HG02870 (cell line): ENCODE measurements around the gene VPS26A.
"Not testable (repeated sequence)": the region's sequence is repeated elsewhere in the genome, so short reads cannot be mapped to it uniquely, and the experiment has no call there.

Experiments used
- ATAC-seq: cut with Tn5 transposase; IDR thresholded peaks from one replicate; pipeline ENCODE4 v1.9.1; 2021; ENCODE audit warnings: mild to moderate bottlenecking, moderate library complexity; ENCODE audit not compliant: unreplicated experiment

Gene VPS26A

GRCh38 chr10:69175326-69175725, 51.3 kb downstream of the VPS26A start:
- not testable (repeated sequence) for ATAC-seq

GRCh38 chr10:69176823-69177222, 52.8 kb downstream of the VPS26A start:
- no peak for ATAC-seq

- peak; percentile 20 for ATAC-seq
Measured at GRCh38 chr10:69179089-69179742, 55.2 kb downstream of the VPS26A start.

GRCh38 chr10:69179743-69180524, 56.0 kb downstream of the VPS26A start, which contains the start of gene SUPV3L1:
Gene SUPV3L1, plus strand, starts transcription at chr10:69180234. Its CDS starts 58 bp downstream, at chr10:69180292.
- peak; percentile 72 for ATAC-seq

GRCh38 chr10:69180525-69181204, 56.7 kb downstream of the VPS26A start:
- ATAC-seq, result no peak

- no peak for ATAC-seq
Measured at GRCh38 chr10:69181433-69181832, 57.5 kb downstream of the VPS26A start.

- ATAC-seq, result no peak
Measured at GRCh38 chr10:69182005-69182404, 58.0 kb downstream of the VPS26A start.

GRCh38 chr10:69186524-69186923, 62.5 kb downstream of the VPS26A start:
- no peak for ATAC-seq

GRCh38 chr10:69201045-69201444, 77.1 kb downstream of the VPS26A start:
- ATAC-seq, result no peak

GRCh38 chr10:69202332-69202731, 78.4 kb downstream of the VPS26A start:
- ATAC-seq, result no peak

GRCh38 chr10:69208761-69209160, 84.8 kb downstream of the VPS26A start:
- no peak for ATAC-seq

GRCh38 chr10:69209787-69210484, 86.0 kb downstream of the VPS26A start:
- no peak for ATAC-seq

GRCh38 chr10:69211104-69211503, 87.1 kb downstream of the VPS26A start:
- ATAC-seq, result no peak

GRCh38 chr10:69211524-69211923, 87.5 kb downstream of the VPS26A start:
- no peak for ATAC-seq

- no peak for ATAC-seq
Measured at GRCh38 chr10:69213591-69214311, 89.8 kb downstream of the VPS26A start.

GRCh38 chr10:69214666-69215131, 90.7 kb downstream of the VPS26A start:
- no peak for ATAC-seq

- ATAC-seq, result no peak
Measured at GRCh38 chr10:69215405-69216171, 91.6 kb downstream of the VPS26A start.

GRCh38 chr10:69216577-69217118, 92.7 kb downstream of the VPS26A start:
- ATAC-seq, result no peak

- no peak for ATAC-seq
Measured at GRCh38 chr10:69217119-69217754, 93.3 kb downstream of the VPS26A start.
